K562 (cell line): ENCODE data around the gene BSPRY.

ENCODE experiments used
- KLF16 ChIP-seq: IDR thresholded peaks from 2 replicates; pipeline ENCODE4 v1.6.1; 2016; ENCODE audit warnings: antibody characterized with exemption
- UBTF ChIP-seq, 2 experiments: IDR thresholded peaks; 2 replicates each; pipeline ENCODE4 v1.6.1; 2012; ENCODE audit warnings: improper control_type of control experiment in 2 of 2, low read depth in 2 of 2, low read length in 2 of 2, borderline replicate concordance in 1 of 2
- ZNF589 ChIP-seq: fragments of 200-800 bp; sonication (Bioruptor generic); IDR thresholded peaks from 2 replicates; pipeline ENCODE4 v1.6.1; 2016; ENCODE audit warnings: low read depth, missing genetic modification characterization, missing compliant biosample characterization

GRCh38 chr9:113360242-113360842, 11.0 kb downstream of the BSPRY start:
- no peak for TF ChIP-seq KLF16
- TF ChIP-seq UBTF (IDR thresholded peaks at IDR 0.05; ENCODE audit: borderline replicate concordance in 1 of 2, low read depth in 2 of 2, low read length in 2 of 2), result no peak
- TF ChIP-seq ZNF589 (CRISPR knock-in tag), result no peak
